Heart right ventricle (tissue), 16 donors: ENCODE measurements around the gene COL26A1. TPM values are rescaled to one million over a fixed set of nuclear protein-coding genes. Genes with fewer than 3 reads are reported as not detected.

Source experiments
- ATAC-seq, 8 donors: fragments of 200-7000 bp; cut with Tn5 transposase; one replicate each; pipeline ENCODE4 v1.9.1; 2020; ENCODE audit warnings: mild to moderate bottlenecking in 8 of 8, moderate library complexity in 8 of 8, moderate number of reproducible peaks in 1 of 8
- DNase-seq, 2 donors: peaks; one replicate each; pipeline ENCODE4 v3.0.0-alpha.2; 2020
- H3K27ac ChIP-seq, 10 donors: fragments of 200-600 bp; sonication (generic) in 2 of 10; one replicate each; pipeline versions ENCODE4 v1.5.0 to v1.8.0; 2020 to 2022; ENCODE audit warnings: mild to moderate bottlenecking in 3 of 10
- H3K27me3 ChIP-seq, 7 donors: fragments of 200-600 bp; one replicate each; pipeline ENCODE4 v1.8.0; 2021 to 2022; ENCODE audit warnings: mild to moderate bottlenecking in 2 of 7
- H3K36me3 ChIP-seq, 9 donors: fragments of 200-600 bp; sonication (generic) in 1 of 9; one replicate each; pipeline versions ENCODE4 v1.5.0 to v1.8.0; 2020 to 2022; ENCODE audit warnings: mild to moderate bottlenecking in 2 of 9
- H3K4me1 ChIP-seq, 9 donors: fragments of 200-600 bp; sonication (generic) in 1 of 9; one replicate each; pipeline versions ENCODE4 v1.5.0 to v1.8.0; 2020 to 2022; ENCODE audit warnings: mild to moderate bottlenecking in 4 of 9
- H3K4me3 ChIP-seq, 10 donors: fragments of 200-600 bp; sonication (generic) in 2 of 10; one replicate each; pipeline versions ENCODE4 v1.5.0 to v1.8.0; 2020 to 2022; ENCODE audit warnings: mild to moderate bottlenecking in 7 of 10, moderate library complexity in 2 of 10
- H3K9me3 ChIP-seq, 11 donors: fragments of 200-600 bp in 10 of 11; sonication (generic) in 2 of 11; one replicate each; pipeline versions ENCODE4 v1.5.0 to v1.8.0; 2013 to 2022; ENCODE audit warnings: mild to moderate bottlenecking in 2 of 11, control low read depth in 1 of 11, moderate library complexity in 1 of 11
- CTCF ChIP-seq, 9 donors: fragments of 200-600 bp; sonication (generic) in 2 of 9; IDR thresholded peaks; one replicate each; pipeline versions ENCODE4 v1.5.0 to v1.8.0; 2021 to 2022; ENCODE audit warnings: antibody characterized with exemption in 9 of 9, mild to moderate bottlenecking in 5 of 9, moderate library complexity in 1 of 9
- WGBS, 2 donors: extraction: QIAGEN DNeasy Blood & Tissue Kit; methylation state at CpG; one replicate each; pipeline ENCODE4 v1.1.7; 2013; ENCODE audit warnings: inconsistent platforms in 1 of 2; 5-methylcytosine and 5-hydroxymethylcytosine counted together
- intact Hi-C, 10 donors: fragments of 100-400 bp; cut with DNase I; formaldehyde crosslinking; loops; one replicate each; pipeline versions ENCODE4 v1.11.1 to v1.14.2; 2022
- polyA plus RNA-seq, 2 donors: library from polyadenylated mRNA; stranded (reverse); fragments of 200-250 nt; gene quantifications; one replicate each; pipeline ENCODE4 v1.2.3, GENCODE V29; 2013
- total RNA-seq, 10 donors: library from RNA; stranded (reverse); fragmentation: NEBNext Ultra II Directional in 3 of 10; extraction: Animal tissue kit (Norgen Biotek cat#: 25700) in 3 of 10; gene quantifications; one replicate each; pipeline versions ENCODE4 v1.2.1 to v1.2.4, GENCODE V29; 2021 to 2023
- donor health status: Arrhythmogenic right ventricular cardiomyopathy.
- donor health status: ischemic (EF 13 %, LVEDD 7.1; RV severe dilation, severe dysfunction).
- donor health status: healthy with polysubstance abuse.
- donor health status: DM: no; HTN: yes; CAD: no.
- donor health status: DM: no; HTN: no; CAD: no.
- donor health status: ischemic (EF 25% LVEDD 6.9; RV normal size, moderate dysfunction).
- donor health status: ischemic (EF 25% LVEDD 5.7; RV mildly dilated, moderate dysfunction).
- donor health status: healthy.
- donor health status: DM: yes; HTN: yes; CAD: no.
- donor health status: Ischemic cardiomyopathy.
- donor health status: ischemic (EF 35%, LVEDD 5.7; RV mildly dilated, moderate dysfunction).
- donor health status: nonischemic (EF 11% LVEDD 7.7; RV severe dilation, severe dysfunction).
- donor health status: DM: yes; HTN: yes; CAD: no.
- donor health status: PGD.
- donor health status: ischemic (EF 29% LVEDD 5.4; RV normal size, mild dysfunction).
- donor health status: nonischemic (EF 23%, LVEDD 6.1; RV moderate dilation, normal function).

The COL26A1 gene
- total and polyA plus RNA-seq, 12 donors = 0.07 to 0.50 TPM; not detected in 10

GRCh38 chr7:101393865-101394264, 31.2 kb downstream of the COL26A1 start:
- DNase-seq (no peak), ATAC-seq (no peak)
- TF ChIP-seq CTCF (IDR thresholded peaks at IDR 0.05) = no peak
- H3K4me1 ChIP-seq = peaks cover 0 to 10% (median 0%) of the 10 kb centered on the region in 9 donors
- no peak overlapping the region for H3K27ac ChIP-seq
- intact Hi-C loops = no loop called here
- no peak overlapping the region for H3K4me3 ChIP-seq
- no peaks in the 10 kb centered on the region for H3K36me3 ChIP-seq
- WGBS, 2 donors = 91 to 94% methylated on average over 3 of the region's 3 CpGs
- no peaks in the 10 kb centered on the region for H3K9me3 ChIP-seq
- peaks cover 0 to 86% (median 51%) of the 10 kb centered on the region in 7 donors for H3K27me3 ChIP-seq

GRCh38 chr7:101395376-101395775, 32.7 kb downstream of the COL26A1 start:
- H3K36me3 ChIP-seq = no peaks in the 10 kb centered on the region
- ATAC-seq (no peak), DNase-seq (no peak)
- no peak overlapping the region for H3K27ac ChIP-seq
- TF ChIP-seq CTCF (IDR thresholded peaks at IDR 0.05) = no peak
- peaks cover 0 to 10% (median 0%) of the 10 kb centered on the region in 9 donors for H3K4me1 ChIP-seq
- intact Hi-C loops = no loop called here
- peaks cover 0 to 75% (median 45%) of the 10 kb centered on the region in 7 donors for H3K27me3 ChIP-seq
- no peaks in the 10 kb centered on the region for H3K9me3 ChIP-seq
- WGBS, 2 donors = 74 to 78% methylated on average over 7 of the region's 7 CpGs
- H3K4me3 ChIP-seq = no peak overlapping the region

- DNase-seq = no peak
- no peak for TF ChIP-seq CTCF (IDR thresholded peaks at IDR 0.05)
- no peaks in the 10 kb centered on the region for H3K36me3 ChIP-seq
- no peak for ATAC-seq
- intact Hi-C loops = no loop called here
- no peaks in the 10 kb centered on the region for H3K9me3 ChIP-seq
- H3K4me1 ChIP-seq = peaks cover 0 to 5% (median 0%) of the 10 kb centered on the region in 9 donors
- no peak overlapping the region for H3K4me3 ChIP-seq
- peaks cover 0 to 74% (median 43%) of the 10 kb centered on the region in 7 donors for H3K27me3 ChIP-seq
- H3K27ac ChIP-seq = no peak overlapping the region
Measured at GRCh38 chr7:101397243-101397642, 34.6 kb downstream of the COL26A1 start.

- DNase-seq (no peak), ATAC-seq (no peak)
- WGBS, 2 donors = 83 to 86% methylated on average over 1 of the region's 1 CpG
- Histone ChIP-seq H3K4me3 (no peak overlapping the region), H3K27me3 (peaks cover 0 to 79% (median 43%) of the 10 kb centered on the region in 7 donors), H3K27ac (no peak overlapping the region), H3K36me3 (no peaks in the 10 kb centered on the region), H3K9me3 (no peaks in the 10 kb centered on the region), H3K4me1 (peaks cover 0 to 7% (median 0%) of the 10 kb centered on the region in 9 donors)
- TF ChIP-seq CTCF (IDR thresholded peaks at IDR 0.05) = no peak
- intact Hi-C loops = no loop called here
Measured at GRCh38 chr7:101397770-101398324, 35.2 kb downstream of the COL26A1 start.
